Testis (tissue), 3 donors: ENCODE measurements around the gene RAPGEF6. TPM values are rescaled to one million over a fixed set of nuclear protein-coding genes. Genes with fewer than 3 reads are reported as not detected.

Source experiments
- DNase-seq: peaks from one replicate; pipeline ENCODE4 v3.0.0-alpha.2; 2019
- H3K27ac ChIP-seq, 2 donors: fragments of 200-600 bp; sonication (generic); one replicate each; pipeline ENCODE4 v1.5.1; 2019
- H3K27me3 ChIP-seq: fragments of 200-600 bp; sonication (generic); one replicate; pipeline ENCODE4 v1.5.1; 2019
- H3K36me3 ChIP-seq: fragments of 200-600 bp; sonication (generic); one replicate; pipeline ENCODE4 v1.5.1; 2017; ENCODE audit warnings: low read depth; ENCODE audit errors: missing control alignments
- H3K4me1 ChIP-seq: fragments of 200-600 bp; sonication (generic); one replicate; pipeline ENCODE4 v1.5.1; 2019
- H3K4me3 ChIP-seq, 2 donors: fragments of 200-600 bp; sonication (generic); one replicate each; pipeline ENCODE4 v1.5.1; 2017 to 2019
- H3K9me3 ChIP-seq: fragments of 200-600 bp; sonication (generic); one replicate; pipeline ENCODE4 v1.5.1; 2017
- POLR2A ChIP-seq: fragments of 450-650 bp; IDR thresholded peaks from one replicate; pipeline ENCODE4 v1.6.1; 2017; ENCODE audit warnings: antibody characterized with exemption, mild to moderate bottlenecking, moderate library complexity
- WGBS, 2 donors: methylation state at CpG; one replicate each; pipeline ENCODE4 v1.1.5; 2018; 5-methylcytosine and 5-hydroxymethylcytosine counted together
- intact Hi-C: fragments of 100-400 bp; cut with DNase I; formaldehyde crosslinking; loops from one replicate; pipeline ENCODE4 v1.15.1; 2023; ENCODE audit warnings: low total_unique reads
- polyA plus RNA-seq: library from polyadenylated mRNA; stranded (reverse); fragments of 350-450 nt; fragmentation: Illumina TruSeq; extraction: RNeasy Lipid Tissue Mini Kit (QIAGEN cat#74804); gene quantifications from one replicate; pipeline ENCODE4 v1.2.3, GENCODE V29; 2014; ENCODE audit warnings: low read depth, low replicate concordance; ENCODE audit not compliant: insufficient read depth
- total RNA-seq, 2 donors: library from RNA; depleted of rRNA; stranded (reverse); fragments of >200 nt; gene quantifications; one replicate each; pipeline ENCODE4 v1.2.3, GENCODE V29; 2016
- TF ChIP-seq, protein P1 (sequence below), 3 experiments: fragments of 450-650 bp in 2 of 3; fragments of 200-600 bp in 1 of 3; sonication (generic) in 1 of 3; IDR thresholded peaks; one replicate each; pipeline ENCODE4 v1.5.1; 2016 to 2019; ENCODE audit warnings: antibody characterized with exemption in 3 of 3, mild to moderate bottlenecking in 2 of 3, moderate library complexity in 1 of 3

The RAPGEF6 gene
- total and polyA plus RNA-seq, 3 donors from 2014 or later = 27.6 to 59.0 (median 40.1) TPM

DNA sequence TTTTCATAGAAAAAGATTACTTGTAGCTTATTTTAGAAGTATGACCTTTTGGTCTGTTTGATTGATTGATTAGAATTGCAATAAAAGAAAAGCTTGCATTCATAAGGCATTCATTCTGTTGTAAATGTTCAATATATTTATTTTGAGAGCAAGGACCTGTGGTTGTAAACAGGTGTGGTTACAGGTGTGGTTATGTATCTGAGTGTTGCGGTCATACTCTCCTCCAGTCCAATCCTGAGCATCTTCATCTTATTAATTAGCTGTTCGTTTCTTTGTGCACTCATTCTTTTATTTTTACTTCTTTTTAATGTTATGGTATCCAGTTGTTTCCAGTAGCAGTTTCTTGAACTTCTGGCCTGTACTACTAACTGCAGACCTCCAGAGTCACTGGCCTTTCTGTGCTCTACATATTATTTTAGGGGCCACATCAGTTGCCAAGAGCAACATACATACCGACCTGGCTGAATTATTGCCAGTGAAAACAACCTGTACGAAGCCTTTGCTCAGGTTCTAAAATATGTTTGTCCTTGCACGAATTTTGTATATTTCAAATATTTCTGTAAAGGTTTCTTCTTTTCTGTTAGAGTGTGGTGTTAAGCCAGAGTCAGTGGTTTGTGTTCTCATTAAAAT lies 242.4 kb downstream of the RAPGEF6 start:
- H3K36me3 ChIP-seq = no peaks in the 10 kb centered on the region
- no peaks in the 10 kb centered on the region for H3K9me3 ChIP-seq
- no peaks in the 10 kb centered on the region for H3K4me1 ChIP-seq
- H3K27ac ChIP-seq = no peak overlapping the region
- WGBS, 2 donors = 66 to 75% methylated on average over 5 of the region's 5 CpGs
- H3K4me3 ChIP-seq = no peak overlapping the region
- H3K27me3 ChIP-seq = no peaks in the 10 kb centered on the region
- intact Hi-C loops = no loop called here
- TF ChIP-seq POLR2A = no peak
- TF ChIP-seq, protein P1, sequence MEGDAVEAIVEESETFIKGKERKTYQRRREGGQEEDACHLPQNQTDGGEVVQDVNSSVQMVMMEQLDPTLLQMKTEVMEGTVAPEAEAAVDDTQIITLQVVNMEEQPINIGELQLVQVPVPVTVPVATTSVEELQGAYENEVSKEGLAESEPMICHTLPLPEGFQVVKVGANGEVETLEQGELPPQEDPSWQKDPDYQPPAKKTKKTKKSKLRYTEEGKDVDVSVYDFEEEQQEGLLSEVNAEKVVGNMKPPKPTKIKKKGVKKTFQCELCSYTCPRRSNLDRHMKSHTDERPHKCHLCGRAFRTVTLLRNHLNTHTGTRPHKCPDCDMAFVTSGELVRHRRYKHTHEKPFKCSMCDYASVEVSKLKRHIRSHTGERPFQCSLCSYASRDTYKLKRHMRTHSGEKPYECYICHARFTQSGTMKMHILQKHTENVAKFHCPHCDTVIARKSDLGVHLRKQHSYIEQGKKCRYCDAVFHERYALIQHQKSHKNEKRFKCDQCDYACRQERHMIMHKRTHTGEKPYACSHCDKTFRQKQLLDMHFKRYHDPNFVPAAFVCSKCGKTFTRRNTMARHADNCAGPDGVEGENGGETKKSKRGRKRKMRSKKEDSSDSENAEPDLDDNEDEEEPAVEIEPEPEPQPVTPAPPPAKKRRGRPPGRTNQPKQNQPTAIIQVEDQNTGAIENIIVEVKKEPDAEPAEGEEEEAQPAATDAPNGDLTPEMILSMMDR (IDR thresholded peaks at IDR 0.05) = no peak
- no peak for DNase-seq

GRCh38 chr5:131389869-131390265 lies 245.2 kb downstream of the RAPGEF6 start:
- no peak overlapping the region for H3K27ac ChIP-seq
- no peaks in the 10 kb centered on the region for H3K9me3 ChIP-seq
- DNase-seq = no peak
- no peak overlapping the region for H3K4me3 ChIP-seq
- 66 to 72% methylated on average over 1 of the region's 1 CpG for WGBS, 2 donors
- no peaks in the 10 kb centered on the region for H3K4me1 ChIP-seq
- TF ChIP-seq, protein P1 (IDR thresholded peaks at IDR 0.05) = no peak
- TF ChIP-seq POLR2A = no peak
- intact Hi-C loops = no loop called here
- H3K27me3 ChIP-seq = no peaks in the 10 kb centered on the region
- H3K36me3 ChIP-seq = no peaks in the 10 kb centered on the region

- H3K9me3 ChIP-seq = no peaks in the 10 kb centered on the region
- no peak overlapping the region for H3K4me3 ChIP-seq
- no peak overlapping the region for H3K27ac ChIP-seq
- DNase-seq = no peak
- H3K4me1 ChIP-seq = no peaks in the 10 kb centered on the region
- no peaks in the 10 kb centered on the region for H3K36me3 ChIP-seq
- intact Hi-C loops = no loop called here
- WGBS, 2 donors = 89 to 93% methylated on average over 4 of the region's 4 CpGs
- TF ChIP-seq POLR2A = no peak
- TF ChIP-seq, protein P1 (IDR thresholded peaks at IDR 0.05) = no peak
- no peaks in the 10 kb centered on the region for H3K27me3 ChIP-seq
Measured at GRCh38 chr5:131389096-131389868, 245.7 kb downstream of the RAPGEF6 start.

DNA sequence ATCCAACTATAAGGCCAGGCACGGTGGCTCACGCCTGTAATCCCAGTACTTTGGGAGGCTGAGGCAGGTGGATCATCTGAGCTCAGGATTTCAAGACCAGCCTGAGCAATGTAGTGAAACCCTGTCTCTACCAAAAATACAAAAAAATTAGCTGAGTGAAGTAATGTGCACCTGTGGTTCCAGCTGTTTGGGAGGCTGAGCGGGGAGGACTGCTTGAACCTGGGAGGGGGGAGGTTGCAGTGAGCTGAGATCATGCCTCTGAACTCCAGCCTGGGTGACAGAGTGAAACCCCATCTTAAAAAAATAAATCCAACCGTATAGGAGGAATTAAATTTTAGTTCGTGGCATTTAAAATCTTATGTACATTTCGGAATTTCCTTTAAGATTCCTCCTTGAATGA lies 247.8 kb downstream of the RAPGEF6 start:
- H3K36me3 ChIP-seq = no peaks in the 10 kb centered on the region
- no peak overlapping the region for H3K27ac ChIP-seq
- no peak overlapping the region for H3K4me3 ChIP-seq
- H3K4me1 ChIP-seq = no peaks in the 10 kb centered on the region
- 93 to 96% methylated on average over 6 of the region's 6 CpGs for WGBS, 2 donors
- no peak for DNase-seq
- H3K9me3 ChIP-seq = no peaks in the 10 kb centered on the region
- no peak for TF ChIP-seq POLR2A
- TF ChIP-seq, protein P1 (IDR thresholded peaks at IDR 0.05) = no peak
- H3K27me3 ChIP-seq = no peaks in the 10 kb centered on the region
- intact Hi-C loops = no loop called here
